Fibroblast of the aortic adventitia (primary cell): Measurements from ENCODE around the gene MARCOL. TPM values are rescaled to one million over a fixed set of nuclear protein-coding genes. Genes with fewer than 3 reads are reported as not detected.
A peak's percentile ranks its signal among the peaks of the same experiment; 100 is the strongest.

Source experiments
- DNase-seq: peaks from one replicate; pipeline ENCODE4 v3.0.0-alpha.2; 2010; ENCODE audit warnings: low read depth
- H3K4me3 ChIP-seq: 2 replicates; pipeline ENCODE4 v1.5.1; 2011; ENCODE audit warnings: low read depth, mild to moderate bottlenecking, control low read depth, low read length, moderate library complexity
- total RNA-seq: library from RNA; depleted of rRNA; stranded (reverse); fragments of >200 nt; gene quantifications from 2 replicates; pipeline ENCODE4 v1.2.3, GENCODE V29; 2012; ENCODE audit warnings: low replicate concordance
- TF ChIP-seq, protein P1 (sequence below): IDR thresholded peaks from 2 replicates; pipeline ENCODE4 v1.5.1; 2011; ENCODE audit warnings: mild to moderate bottlenecking, low read length, control low read depth, inconsistent platforms; ENCODE audit not compliant: insufficient read depth

MARCOL gene, protein sequence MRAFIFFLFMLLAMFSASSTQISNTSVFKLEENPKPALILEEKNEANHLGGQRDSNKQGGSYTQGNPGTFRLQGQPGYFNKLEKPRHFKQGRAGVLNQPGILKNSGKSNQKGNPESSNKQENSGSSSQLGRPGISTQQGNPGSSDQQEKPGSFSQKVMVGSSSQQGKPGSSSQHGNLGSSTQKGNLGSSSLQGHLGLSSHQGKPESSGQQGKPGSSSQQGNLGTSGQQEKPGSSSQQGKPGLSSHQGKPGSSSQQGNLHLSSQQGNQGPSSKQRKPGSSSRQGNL
- total RNA-seq, result not detected in 2 replicates

DNA sequence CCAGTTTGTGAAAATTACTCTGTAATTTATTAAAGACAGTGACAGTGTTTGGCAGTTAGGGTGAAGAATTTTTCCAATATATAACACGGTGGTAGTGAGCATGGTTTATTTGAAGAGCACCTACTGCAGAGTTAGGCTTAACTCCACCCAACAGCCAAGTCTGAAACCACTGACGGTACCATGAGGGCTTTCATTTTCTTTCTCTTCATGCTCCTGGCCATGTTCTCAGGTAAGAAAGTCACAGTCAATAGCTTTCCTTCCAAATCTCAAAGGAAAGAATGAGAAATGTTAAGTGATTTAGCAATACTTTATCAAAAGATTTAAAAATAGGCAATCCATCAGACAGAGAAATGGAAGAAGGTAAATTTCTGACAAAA is at the start of gene MARCOL:
TSS of gene MARCOL (plus strand) at position 108 of the 377 bp plus-strand sequence. CDS start at position 181, 73 bp downstream.
- H3K4me3 ChIP-seq, result no peak within 1 kb of the TSS
- DNase-seq, result no peak
- TF ChIP-seq, protein P1, sequence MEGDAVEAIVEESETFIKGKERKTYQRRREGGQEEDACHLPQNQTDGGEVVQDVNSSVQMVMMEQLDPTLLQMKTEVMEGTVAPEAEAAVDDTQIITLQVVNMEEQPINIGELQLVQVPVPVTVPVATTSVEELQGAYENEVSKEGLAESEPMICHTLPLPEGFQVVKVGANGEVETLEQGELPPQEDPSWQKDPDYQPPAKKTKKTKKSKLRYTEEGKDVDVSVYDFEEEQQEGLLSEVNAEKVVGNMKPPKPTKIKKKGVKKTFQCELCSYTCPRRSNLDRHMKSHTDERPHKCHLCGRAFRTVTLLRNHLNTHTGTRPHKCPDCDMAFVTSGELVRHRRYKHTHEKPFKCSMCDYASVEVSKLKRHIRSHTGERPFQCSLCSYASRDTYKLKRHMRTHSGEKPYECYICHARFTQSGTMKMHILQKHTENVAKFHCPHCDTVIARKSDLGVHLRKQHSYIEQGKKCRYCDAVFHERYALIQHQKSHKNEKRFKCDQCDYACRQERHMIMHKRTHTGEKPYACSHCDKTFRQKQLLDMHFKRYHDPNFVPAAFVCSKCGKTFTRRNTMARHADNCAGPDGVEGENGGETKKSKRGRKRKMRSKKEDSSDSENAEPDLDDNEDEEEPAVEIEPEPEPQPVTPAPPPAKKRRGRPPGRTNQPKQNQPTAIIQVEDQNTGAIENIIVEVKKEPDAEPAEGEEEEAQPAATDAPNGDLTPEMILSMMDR, result no peak

DNA sequence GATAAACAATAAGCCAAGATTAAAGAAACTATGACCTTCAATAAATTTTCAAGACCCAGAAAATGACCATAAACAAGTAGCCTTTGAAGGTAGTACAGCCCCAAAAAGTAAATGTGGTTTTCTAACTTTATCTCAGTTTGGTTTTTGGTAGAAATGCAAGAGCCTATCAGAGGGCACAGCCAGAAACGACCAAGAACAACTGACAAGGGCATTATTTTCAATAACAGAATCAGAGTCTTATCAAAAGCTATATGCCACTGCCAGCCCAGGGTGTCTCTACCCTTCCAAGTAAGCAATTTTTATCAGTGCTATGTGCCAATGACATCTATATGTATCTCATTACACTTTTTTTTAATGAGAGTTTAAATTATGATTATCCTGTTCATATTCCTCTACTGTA is 47.3 kb upstream of the MARCOL start:
- TF ChIP-seq, protein P1, result no peak
- no peak overlapping the region for H3K4me3 ChIP-seq
- no peak for DNase-seq

GRCh38 chr5:148193202-148193601 is 45.1 kb upstream of the MARCOL start:
- TF ChIP-seq, protein P1, result no peak

DNA sequence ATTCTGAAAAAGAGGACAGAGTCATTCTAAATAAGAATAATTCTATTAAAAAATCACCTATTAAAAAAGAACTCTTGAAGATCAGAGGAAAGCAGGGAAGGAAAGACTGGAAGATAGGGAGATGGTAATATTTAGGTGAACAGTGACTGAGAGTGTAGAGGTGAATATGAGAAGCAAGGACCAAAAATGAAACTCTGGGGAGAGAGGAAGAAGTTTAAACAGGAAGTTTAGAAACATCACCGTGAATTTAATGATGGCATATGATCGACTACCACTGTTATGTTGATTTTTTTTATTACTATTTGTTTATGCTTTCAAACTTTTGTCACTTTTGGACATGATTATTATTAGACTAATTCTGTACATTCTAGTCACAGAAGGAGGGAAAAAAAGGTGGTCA is 37.2 kb upstream of the MARCOL start:
- no peak overlapping the region for H3K4me3 ChIP-seq
- DNase-seq, result no peak
- TF ChIP-seq, protein P1, result no peak

More at GRCh38 chr5:148193202-148193601, 45.1 kb upstream of the MARCOL start:
- no peak for DNase-seq
- H3K4me3 ChIP-seq, result no peak overlapping the region

DNA sequence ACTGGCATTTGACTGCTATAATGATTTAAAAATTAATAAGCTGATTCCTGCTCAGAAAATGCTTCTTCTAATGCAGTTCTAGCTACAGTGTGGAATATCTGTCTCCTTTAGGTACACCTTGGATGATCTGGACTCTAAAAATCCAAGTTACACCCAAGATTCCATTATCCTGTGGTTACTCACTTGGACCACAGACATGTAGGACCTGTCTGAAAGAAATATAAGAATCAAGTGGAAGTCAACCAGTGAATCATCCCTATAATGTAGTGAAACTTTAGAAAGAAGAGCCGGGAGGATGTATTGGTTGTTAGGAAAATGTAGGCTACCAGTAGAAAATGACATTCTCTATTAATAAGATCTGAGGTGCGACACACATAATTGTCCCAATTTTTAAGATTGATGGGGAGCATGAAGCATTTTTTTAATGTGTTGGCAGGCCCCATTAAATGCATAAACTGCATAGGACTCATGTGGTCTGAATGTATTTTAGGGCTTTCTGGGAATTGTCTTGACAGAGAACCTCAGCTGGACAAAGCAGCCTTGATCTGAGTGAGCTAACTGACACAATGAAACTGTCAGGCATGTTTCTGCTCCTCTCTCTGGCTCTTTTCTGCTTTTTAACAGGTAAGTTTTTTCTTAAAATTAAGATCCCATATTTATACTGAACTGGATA is 35.7 kb upstream of the MARCOL start, which contains the start of gene SPINK6:
TSS of gene SPINK6 (plus strand) at position 512 of the 673 bp plus-strand sequence. CDS start at position 567, 55 bp downstream.
- TF ChIP-seq, protein P1, result no peak
- no peak within 1 kb of the TSS for H3K4me3 ChIP-seq
- DNase-seq, result no peak

DNA sequence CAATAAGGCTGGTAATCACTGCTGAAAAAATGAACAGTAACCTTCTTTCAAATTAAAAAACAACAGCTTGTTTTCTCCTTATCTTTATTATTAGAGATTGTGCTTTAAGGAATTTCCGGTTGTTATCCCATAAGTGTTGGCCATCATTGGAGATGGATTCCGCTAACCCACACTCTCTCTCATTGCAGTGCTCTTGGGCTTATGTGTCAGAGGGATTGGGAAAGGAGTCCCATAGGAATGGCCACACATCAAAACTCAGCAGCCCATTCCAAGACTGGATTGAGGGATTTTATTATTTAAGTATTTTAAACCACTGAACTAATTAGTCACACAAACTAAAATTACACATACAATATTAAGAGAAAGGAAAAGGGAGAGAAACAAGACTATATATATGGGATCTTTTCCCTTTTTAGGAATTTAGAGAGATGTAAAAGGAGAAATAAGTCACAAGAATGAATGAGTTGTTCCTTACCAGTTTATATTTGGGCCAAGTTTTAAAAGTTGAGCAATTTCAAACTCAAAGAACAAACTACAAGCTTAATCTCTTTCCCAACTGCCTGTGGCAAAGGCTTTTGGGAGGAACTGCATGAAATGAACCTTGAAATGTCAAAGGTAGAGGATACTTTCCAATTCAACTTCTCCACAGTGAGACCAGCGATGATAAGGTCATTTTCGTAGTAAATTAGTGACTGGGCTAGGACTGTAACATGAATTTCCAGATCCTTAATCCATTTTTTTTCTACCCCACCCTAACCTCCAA is 33.1 kb upstream of the MARCOL start:
- H3K4me3 ChIP-seq, result no peak overlapping the region
- TF ChIP-seq, protein P1, result no peak
- DNase-seq, result peak; percentile 6
